HG03135 (cell line): ENCODE results near the gene MYOF.
"Not testable (repeated sequence)": the region's sequence is repeated elsewhere in the genome, so short reads cannot be mapped to it uniquely, and the experiment has no call there.

Experiments
- ATAC-seq: cut with Tn5 transposase; IDR thresholded peaks from one replicate; pipeline ENCODE4 v1.9.1; 2021; ENCODE audit warnings: mild to moderate bottlenecking, moderate library complexity; ENCODE audit not compliant: unreplicated experiment

Gene MYOF

DNA sequence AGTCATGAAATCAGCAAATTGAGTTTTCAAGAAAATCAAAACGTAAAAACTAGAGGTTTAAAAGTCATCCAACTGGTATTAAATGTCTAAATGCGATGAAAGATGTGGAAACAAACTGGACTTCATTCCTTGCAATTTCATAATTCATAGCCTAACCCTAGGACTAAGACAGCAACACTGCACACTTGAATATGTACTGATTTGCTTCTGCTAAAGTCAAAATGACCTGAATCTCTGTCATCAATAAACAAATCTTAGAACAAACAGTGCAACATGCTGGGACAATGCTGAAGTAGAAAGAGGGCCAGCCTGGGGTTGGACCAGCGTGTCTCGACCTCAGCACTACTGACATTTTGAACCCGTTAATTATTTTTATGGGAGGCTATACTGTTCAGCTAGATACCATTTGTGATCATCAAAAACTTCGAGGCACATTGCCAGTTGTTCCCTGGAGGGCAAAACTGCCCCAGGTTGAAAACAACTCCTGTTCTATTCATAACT lies 47.1 kb downstream of the MYOF start:
- ATAC-seq, result no peak

DNA sequence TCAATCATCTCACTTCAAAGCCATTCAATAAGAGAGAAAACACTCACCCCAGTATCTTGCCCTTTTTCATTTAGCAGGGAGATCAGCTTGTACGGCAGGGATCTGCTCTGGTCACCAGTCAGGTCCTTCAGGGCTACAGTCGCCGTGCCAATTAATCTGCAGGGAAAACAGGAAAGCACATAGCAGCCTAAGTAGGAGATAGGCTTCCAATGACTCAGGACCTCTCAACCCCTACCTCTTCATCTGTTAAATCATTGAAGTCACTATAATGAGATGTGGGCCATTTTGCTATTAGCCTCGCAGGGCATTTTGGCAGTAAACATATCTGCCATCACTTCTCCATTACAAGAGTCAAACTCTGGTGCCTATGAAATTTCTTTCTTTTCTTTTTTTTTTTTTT lies 50.8 kb downstream of the MYOF start:
- ATAC-seq, result no peak

DNA sequence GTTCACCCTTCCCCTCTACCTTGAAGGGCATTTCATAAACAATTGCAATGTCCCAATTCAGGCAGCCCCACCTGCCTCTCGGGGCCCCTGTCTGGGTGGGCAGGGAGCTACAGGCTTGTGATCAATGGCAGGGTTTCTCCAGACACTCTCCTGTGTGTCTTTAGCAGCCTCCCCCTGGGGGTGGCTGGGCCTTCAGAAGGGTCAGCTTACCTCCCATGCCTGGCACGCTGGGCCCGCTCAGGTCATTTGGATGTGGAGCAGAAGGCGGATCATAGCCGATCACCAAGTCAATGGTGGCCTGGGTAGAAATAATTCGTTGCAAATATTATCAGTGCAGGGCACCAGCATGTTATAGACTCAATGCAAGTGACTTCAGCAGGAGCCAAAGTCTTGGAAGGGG lies 56.3 kb downstream of the MYOF start:
- no peak for ATAC-seq

- ATAC-seq, result no peak
Observed at GRCh38 chr10:93422118-93422517, 60.0 kb downstream of the MYOF start.

GRCh38 chr10:93420944-93421825 lies 60.9 kb downstream of the MYOF start:
- ATAC-seq, result no peak

- no peak for ATAC-seq
Observed at GRCh38 chr10:93420091-93420490, 62.0 kb downstream of the MYOF start.

DNA sequence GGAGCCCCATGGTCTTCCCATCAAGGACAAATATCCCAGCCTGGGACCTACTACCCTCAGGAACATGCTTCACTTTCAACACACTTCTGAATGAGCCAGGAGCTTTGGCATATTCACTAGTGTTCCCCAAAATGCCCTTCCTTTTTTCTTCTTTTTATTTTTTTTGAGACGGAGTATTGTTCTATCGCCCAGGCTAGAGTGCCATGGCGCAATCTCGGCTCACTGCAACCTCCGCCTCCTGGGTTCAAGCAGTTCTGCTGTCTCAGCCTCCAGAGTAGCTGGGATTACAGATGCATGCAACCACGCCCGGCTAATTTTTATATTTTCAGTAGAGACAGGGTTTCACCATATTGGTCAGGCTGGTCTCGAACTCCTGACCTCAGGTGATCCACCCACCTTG lies 63.1 kb downstream of the MYOF start:
- ATAC-seq, result not testable (repeated sequence)

DNA sequence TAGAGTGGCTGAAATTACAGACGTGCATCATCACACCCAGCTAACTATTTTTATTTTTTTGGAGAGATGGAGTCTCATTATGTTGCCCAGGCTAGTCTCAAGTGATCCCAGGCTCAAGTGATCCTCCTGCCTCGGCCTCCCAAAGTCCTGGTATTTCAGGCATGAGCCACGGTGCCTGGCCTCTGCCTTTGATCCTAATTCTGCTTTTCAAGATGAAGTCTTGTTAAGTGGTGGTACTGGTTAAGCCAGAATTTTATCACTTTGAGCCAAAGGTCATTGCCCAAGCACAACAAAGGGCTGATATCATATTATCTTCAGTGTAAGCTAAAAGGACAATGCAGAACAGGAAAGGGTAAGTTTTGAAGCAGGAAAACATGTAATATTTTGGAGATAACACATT lies 64.2 kb downstream of the MYOF start:
- ATAC-seq, result no peak

DNA sequence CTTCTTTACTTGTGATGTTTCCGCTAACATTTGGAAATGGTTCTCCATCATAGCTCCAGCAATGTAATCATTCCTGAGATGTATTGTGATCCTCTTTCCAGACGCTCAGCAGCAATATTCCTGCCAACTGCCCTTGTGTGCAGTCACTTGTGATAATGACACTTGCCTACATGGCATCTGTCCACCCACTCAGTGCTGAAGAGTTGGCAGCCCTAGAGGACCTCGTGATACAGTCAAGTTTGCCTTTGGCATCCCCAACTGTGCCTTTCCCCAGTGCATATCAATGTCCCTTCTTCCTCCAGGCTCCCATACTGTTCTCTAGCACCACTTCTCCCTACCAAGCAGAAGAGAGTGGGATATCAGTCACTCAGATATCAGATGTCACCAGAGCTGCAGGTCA lies 64.9 kb downstream of the MYOF start:
- ATAC-seq, result no peak

DNA sequence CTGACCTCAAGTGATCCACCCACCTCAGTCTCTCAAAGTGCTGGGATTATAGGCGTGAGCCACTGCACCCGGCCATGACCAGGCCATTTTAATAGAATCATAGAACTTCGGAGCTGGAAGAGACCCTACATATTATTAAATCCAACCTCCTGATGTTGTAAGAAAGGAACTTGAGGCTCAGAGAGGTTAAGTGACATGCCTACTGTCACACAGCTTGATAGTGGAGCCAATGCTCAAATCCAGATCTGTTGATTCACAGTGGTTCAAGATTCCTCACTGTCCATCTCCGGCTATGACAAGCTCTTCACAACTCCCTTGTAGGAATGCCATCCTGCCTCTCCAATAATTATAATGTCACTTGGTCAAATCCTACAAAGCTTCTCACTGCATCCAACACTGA lies 65.3 kb downstream of the MYOF start:
- ATAC-seq, result no peak

DNA sequence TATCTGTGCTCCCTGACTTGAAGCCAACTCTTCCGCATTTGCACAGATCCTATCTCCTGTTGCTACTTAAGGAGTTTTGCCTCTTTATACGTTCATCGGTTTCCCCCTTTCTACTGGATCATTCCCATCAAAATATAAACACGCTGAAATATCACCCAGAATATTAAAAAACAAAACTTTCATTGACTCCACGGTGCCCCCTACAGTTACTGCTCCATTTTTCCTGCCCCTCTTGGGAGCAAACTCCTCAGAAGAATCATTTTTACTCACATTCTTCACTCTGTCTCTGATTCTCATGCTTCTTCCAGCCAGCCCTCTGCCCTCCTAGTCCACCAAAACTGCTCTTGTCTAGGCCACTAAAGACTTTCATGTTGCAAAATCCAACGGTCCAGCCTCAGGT lies 66.4 kb downstream of the MYOF start:
- ATAC-seq, result no peak

DNA sequence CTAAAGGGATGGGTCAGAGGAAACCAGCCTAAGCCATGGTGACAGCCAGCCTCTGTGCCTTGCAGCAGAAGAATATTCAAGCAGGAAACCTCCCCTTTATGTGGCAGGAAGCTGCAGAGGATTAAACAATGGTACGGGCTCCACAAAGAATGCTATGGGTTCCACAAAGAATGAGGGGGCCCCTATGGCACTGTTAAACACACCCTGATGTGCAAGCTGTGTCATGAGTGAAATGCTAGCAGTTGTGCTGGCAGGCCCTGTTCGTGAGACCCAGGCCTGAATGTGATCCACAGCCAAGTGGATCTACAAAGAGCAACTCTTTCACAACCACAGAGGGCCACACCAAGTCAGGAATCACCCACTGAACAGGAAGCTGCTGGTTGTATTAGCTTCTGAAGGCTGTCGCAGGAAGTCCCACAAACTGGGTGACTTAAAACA lies 68.9 kb downstream of the MYOF start:
- no peak for ATAC-seq

GRCh38 chr10:93412801-93413200 lies 69.3 kb downstream of the MYOF start:
- no peak for ATAC-seq

DNA sequence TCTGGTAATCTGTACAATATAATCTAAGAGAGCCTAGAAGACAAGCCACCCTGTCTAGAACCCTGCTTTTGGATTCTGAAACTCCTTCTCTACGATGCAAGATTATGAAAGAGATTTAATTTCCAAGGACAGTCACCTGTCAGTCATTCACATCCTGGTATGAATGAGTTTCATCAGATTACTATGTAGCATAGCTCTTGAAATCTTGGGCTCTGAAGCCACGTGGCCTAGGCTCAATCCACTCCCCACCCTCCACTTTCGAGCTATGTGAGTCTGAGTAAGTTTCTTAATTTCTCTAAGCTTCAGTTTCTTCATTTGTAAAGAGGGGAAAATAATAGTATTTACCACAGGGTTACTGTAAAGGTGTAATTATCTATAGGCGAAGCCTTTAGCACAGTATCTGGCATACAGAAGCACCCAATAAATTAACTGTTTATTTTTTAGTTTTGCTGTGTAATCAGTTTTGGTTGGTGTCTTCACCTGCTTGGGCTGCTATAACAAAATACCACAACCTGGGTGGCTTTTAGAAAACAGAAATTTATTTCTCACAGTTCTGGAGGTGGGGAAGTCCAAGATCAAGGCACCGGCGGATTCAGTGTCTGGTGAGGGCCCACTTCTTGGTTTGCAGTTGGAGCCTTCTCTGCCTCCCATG lies 71.3 kb downstream of the MYOF start:
- no peak for ATAC-seq

GRCh38 chr10:93408783-93409182 lies 73.4 kb downstream of the MYOF start:
- no peak for ATAC-seq

DNA sequence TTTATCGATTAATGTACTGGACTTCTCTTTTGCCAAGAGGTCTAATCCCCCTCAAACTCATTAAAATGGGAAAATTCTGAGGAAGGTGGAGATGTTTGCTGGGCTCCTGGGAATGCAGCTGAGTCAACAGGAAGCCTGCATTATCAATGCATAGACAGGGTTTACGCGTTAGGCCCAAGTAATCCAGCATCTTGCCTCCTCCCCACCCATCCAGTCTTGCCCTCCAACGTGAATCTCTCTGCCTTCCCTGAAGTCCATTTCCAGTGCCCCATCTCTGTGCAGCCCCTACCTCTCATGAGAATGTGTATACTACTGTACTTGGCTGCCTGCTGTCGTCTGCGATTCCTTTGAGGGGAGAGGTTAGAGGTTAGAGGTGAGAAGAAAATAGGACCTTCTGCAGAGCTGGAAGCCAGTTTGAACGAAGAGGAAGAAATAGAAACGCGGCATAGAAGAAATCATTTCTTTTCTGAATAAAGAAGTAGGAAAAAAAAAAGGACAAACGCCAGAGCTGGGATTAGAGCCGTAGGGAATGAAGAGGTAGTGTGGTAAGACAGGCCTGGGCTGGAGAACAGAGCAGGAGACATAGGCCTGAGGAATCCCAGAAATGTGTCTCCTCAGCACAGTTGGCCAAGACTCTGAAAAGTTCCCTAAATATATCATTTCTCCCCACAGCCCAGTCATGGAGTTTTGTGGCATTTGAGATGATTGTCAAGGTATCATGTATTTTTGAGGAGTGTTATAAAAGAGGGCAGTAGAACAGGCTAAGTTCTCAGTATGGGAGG lies 75.6 kb downstream of the MYOF start:
- no peak for ATAC-seq

- ATAC-seq, result no peak
Observed at GRCh38 chr10:93404048-93404354, 78.1 kb downstream of the MYOF start.

DNA sequence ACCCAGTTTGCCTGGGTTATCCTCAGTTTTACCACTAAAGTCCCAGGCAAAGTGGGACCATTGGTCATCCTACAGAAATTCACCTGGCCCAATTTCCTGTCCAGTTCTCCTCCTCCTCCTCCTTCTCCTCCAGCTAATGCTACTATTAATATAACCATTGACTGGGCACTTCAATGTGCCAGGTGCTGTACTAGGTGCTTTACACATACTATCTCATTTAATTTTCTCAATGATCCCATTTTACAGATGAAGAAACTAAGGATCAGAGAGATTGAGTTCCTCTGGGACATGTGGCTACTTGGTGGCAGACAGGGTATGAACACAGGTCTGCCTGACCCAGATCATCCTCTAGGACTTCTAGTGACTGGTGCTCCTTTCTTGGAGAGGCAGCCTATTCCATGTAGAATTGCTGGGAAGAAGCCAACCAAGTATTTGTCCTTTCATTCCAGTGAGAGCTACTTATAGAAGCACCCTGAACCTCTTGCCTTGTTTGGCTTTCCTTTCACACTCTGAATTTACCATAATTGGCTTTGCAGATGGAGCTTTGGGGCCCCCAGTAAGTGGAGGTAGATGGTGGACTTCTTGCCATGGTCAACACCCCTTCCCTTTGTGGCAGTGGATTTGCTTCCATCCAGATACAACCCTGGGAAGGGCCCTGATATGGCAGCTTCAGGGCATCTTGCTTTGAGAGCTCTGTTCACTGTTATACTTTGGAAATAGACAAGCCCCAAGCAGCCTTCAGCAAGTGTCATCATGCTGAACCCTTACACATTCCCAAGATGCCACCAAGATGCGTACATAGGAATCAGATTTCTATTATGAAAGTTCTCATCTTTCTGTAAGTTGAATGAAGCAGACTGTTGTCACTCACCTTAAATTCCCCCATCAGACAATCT lies 78.7 kb downstream of the MYOF start:
- no peak for ATAC-seq

GRCh38 chr10:93402192-93402591 lies 79.9 kb downstream of the MYOF start:
- no peak for ATAC-seq

GRCh38 chr10:93398528-93398927 lies 83.6 kb downstream of the MYOF start:
- ATAC-seq, result no peak

GRCh38 chr10:93397020-93397419 lies 85.1 kb downstream of the MYOF start:
- no peak for ATAC-seq
